Heart right ventricle (tissue), 16 donors: ENCODE results near the gene GNLY. TPM values are rescaled to one million over a fixed set of nuclear protein-coding genes. Genes with fewer than 3 reads are reported as not detected.

ENCODE experiments used
- ATAC-seq, 8 donors: fragments of 200-7000 bp; cut with Tn5 transposase; one replicate each; pipeline ENCODE4 v1.9.1; 2020; ENCODE audit warnings: mild to moderate bottlenecking in 8 of 8, moderate library complexity in 8 of 8, moderate number of reproducible peaks in 1 of 8
- DNase-seq, 2 donors: peaks; one replicate each; pipeline ENCODE4 v3.0.0-alpha.2; 2020
- H3K27ac ChIP-seq, 10 donors: fragments of 200-600 bp; sonication (generic) in 2 of 10; one replicate each; pipeline versions ENCODE4 v1.5.0 to v1.8.0; 2020 to 2022; ENCODE audit warnings: mild to moderate bottlenecking in 3 of 10
- H3K27me3 ChIP-seq, 7 donors: fragments of 200-600 bp; one replicate each; pipeline ENCODE4 v1.8.0; 2021 to 2022; ENCODE audit warnings: mild to moderate bottlenecking in 2 of 7
- H3K36me3 ChIP-seq, 9 donors: fragments of 200-600 bp; sonication (generic) in 1 of 9; one replicate each; pipeline versions ENCODE4 v1.5.0 to v1.8.0; 2020 to 2022; ENCODE audit warnings: mild to moderate bottlenecking in 2 of 9
- H3K4me1 ChIP-seq, 9 donors: fragments of 200-600 bp; sonication (generic) in 1 of 9; one replicate each; pipeline versions ENCODE4 v1.5.0 to v1.8.0; 2020 to 2022; ENCODE audit warnings: mild to moderate bottlenecking in 4 of 9
- H3K4me3 ChIP-seq, 10 donors: fragments of 200-600 bp; sonication (generic) in 2 of 10; one replicate each; pipeline versions ENCODE4 v1.5.0 to v1.8.0; 2020 to 2022; ENCODE audit warnings: mild to moderate bottlenecking in 7 of 10, moderate library complexity in 2 of 10
- H3K9me3 ChIP-seq, 11 donors: fragments of 200-600 bp in 10 of 11; sonication (generic) in 2 of 11; one replicate each; pipeline versions ENCODE4 v1.5.0 to v1.8.0; 2013 to 2022; ENCODE audit warnings: mild to moderate bottlenecking in 2 of 11, control low read depth in 1 of 11, moderate library complexity in 1 of 11
- CTCF ChIP-seq, 9 donors: fragments of 200-600 bp; sonication (generic) in 2 of 9; IDR thresholded peaks; one replicate each; pipeline versions ENCODE4 v1.5.0 to v1.8.0; 2021 to 2022; ENCODE audit warnings: antibody characterized with exemption in 9 of 9, mild to moderate bottlenecking in 5 of 9, moderate library complexity in 1 of 9
- WGBS, 2 donors: extraction: QIAGEN DNeasy Blood & Tissue Kit; methylation state at CpG; one replicate each; pipeline ENCODE4 v1.1.7; 2013; ENCODE audit warnings: inconsistent platforms in 1 of 2; 5-methylcytosine and 5-hydroxymethylcytosine counted together
- intact Hi-C, 10 donors: fragments of 100-400 bp; cut with DNase I; formaldehyde crosslinking; loops; one replicate each; pipeline versions ENCODE4 v1.11.1 to v1.14.2; 2022
- polyA plus RNA-seq, 2 donors: library from polyadenylated mRNA; stranded (reverse); fragments of 200-250 nt; gene quantifications; one replicate each; pipeline ENCODE4 v1.2.3, GENCODE V29; 2013
- total RNA-seq, 10 donors: library from RNA; stranded (reverse); fragmentation: NEBNext Ultra II Directional in 3 of 10; extraction: Animal tissue kit (Norgen Biotek cat#: 25700) in 3 of 10; gene quantifications; one replicate each; pipeline versions ENCODE4 v1.2.1 to v1.2.4, GENCODE V29; 2021 to 2023
- donor health status: Arrhythmogenic right ventricular cardiomyopathy.
- donor health status: ischemic (EF 13 %, LVEDD 7.1; RV severe dilation, severe dysfunction).
- donor health status: healthy with polysubstance abuse.
- donor health status: DM: no; HTN: yes; CAD: no.
- donor health status: DM: no; HTN: no; CAD: no.
- donor health status: ischemic (EF 25% LVEDD 6.9; RV normal size, moderate dysfunction).
- donor health status: ischemic (EF 25% LVEDD 5.7; RV mildly dilated, moderate dysfunction).
- donor health status: healthy.
- donor health status: DM: yes; HTN: yes; CAD: no.
- donor health status: Ischemic cardiomyopathy.
- donor health status: ischemic (EF 35%, LVEDD 5.7; RV mildly dilated, moderate dysfunction).
- donor health status: nonischemic (EF 11% LVEDD 7.7; RV severe dilation, severe dysfunction).
- donor health status: DM: yes; HTN: yes; CAD: no.
- donor health status: PGD.
- donor health status: ischemic (EF 29% LVEDD 5.4; RV normal size, mild dysfunction).
- donor health status: nonischemic (EF 23%, LVEDD 6.1; RV moderate dilation, normal function).

The GNLY gene
- total and polyA plus RNA-seq, 12 donors, result 0.17 to 43.2 (median 1.2) TPM

GRCh38 chr2:85690932-85691331 is 3.2 kb upstream of the GNLY start:
- intact Hi-C loops, result no loop called here
- no peaks in the 10 kb centered on the region for H3K4me1 ChIP-seq
- no peak overlapping the region for H3K4me3 ChIP-seq
- ATAC-seq (no peak), DNase-seq (no peak)
- H3K27ac ChIP-seq, result no peak overlapping the region
- H3K27me3 ChIP-seq, result no peaks in the 10 kb centered on the region
- no peak for TF ChIP-seq CTCF (IDR thresholded peaks at IDR 0.05)
- no peaks in the 10 kb centered on the region for H3K36me3 ChIP-seq
- H3K9me3 ChIP-seq, result no peaks in the 10 kb centered on the region
- 91 to 94% methylated on average over 4 of the region's 4 CpGs for WGBS, 2 donors

DNA sequence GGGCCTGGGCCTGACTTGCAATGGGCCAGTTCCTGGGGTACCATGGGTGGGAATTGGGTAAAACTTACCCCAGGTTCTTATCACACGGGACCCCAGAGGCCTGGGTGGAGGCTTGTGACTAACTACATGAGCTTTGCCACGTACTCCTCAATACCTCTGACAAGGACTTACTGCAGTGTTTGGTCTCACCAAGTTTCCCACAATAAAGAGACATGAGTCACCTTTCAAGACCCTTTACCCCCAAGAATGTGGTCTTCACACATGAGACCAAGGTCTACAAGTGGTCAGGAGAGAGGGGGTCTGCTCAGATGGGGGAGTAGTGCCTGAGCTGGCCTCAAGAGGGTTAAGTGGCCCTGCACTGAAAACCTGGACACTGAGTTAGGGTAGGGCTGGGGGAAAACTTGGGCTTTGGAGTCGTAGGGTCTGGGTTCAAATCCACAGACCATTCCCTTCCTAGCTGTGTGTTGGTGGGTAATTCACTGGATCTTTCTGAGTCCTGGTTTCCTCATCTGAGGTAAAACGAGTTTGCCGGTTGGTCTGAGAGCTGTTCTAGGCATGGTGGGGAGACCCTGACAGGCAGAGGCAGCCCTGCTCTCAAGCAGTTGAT is 2.0 kb upstream of the GNLY start:
- DNase-seq (no peak), ATAC-seq (no peak)
- Histone ChIP-seq H3K27me3 (no peaks in the 10 kb centered on the region), H3K27ac (no peak overlapping the region), H3K4me3 (no peak overlapping the region), H3K36me3 (no peaks in the 10 kb centered on the region), H3K4me1 (no peaks in the 10 kb centered on the region), H3K9me3 (no peaks in the 10 kb centered on the region)
- 88 to 91% methylated on average over 5 of the region's 5 CpGs for WGBS, 2 donors
- no peak for TF ChIP-seq CTCF (IDR thresholded peaks at IDR 0.05)
- intact Hi-C loops, result no loop called here

DNA sequence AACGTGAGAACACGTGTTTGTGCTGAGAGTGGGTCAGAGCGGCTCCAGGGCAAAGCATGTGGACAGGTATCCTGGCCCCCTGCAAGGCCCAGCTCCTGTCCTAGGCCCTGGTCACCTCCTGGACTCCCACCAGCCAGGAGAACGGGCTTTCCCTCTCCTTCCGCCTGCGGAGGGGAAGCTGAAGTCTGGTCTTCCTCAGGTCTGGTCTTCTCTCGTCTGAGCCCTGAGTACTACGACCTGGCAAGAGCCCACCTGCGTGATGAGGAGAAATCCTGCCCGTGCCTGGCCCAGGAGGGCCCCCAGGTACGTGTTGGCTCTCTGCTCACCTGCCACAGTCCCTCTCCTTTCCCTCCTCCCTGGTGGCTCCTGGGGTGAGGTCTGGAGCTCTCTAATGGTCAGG is 963 bp downstream of the GNLY start:
- H3K4me1 ChIP-seq, result peaks cover 0 to 14% (median 0%) of the 10 kb centered on the region in 9 donors
- H3K27ac ChIP-seq, result peak overlapping the region in 1 of 10 donors; percentile 57
- H3K4me3 ChIP-seq, result peak overlapping the region in 1 of 10 donors; percentile 28
- ATAC-seq (no peak), DNase-seq (no peak)
- 90 to 94% methylated on average over 11 of the region's 11 CpGs for WGBS, 2 donors
- no peaks in the 10 kb centered on the region for H3K9me3 ChIP-seq
- no peak for TF ChIP-seq CTCF (IDR thresholded peaks at IDR 0.05)
- intact Hi-C loops, result no loop called here
- H3K36me3 ChIP-seq, result no peaks in the 10 kb centered on the region
- no peaks in the 10 kb centered on the region for H3K27me3 ChIP-seq

DNA sequence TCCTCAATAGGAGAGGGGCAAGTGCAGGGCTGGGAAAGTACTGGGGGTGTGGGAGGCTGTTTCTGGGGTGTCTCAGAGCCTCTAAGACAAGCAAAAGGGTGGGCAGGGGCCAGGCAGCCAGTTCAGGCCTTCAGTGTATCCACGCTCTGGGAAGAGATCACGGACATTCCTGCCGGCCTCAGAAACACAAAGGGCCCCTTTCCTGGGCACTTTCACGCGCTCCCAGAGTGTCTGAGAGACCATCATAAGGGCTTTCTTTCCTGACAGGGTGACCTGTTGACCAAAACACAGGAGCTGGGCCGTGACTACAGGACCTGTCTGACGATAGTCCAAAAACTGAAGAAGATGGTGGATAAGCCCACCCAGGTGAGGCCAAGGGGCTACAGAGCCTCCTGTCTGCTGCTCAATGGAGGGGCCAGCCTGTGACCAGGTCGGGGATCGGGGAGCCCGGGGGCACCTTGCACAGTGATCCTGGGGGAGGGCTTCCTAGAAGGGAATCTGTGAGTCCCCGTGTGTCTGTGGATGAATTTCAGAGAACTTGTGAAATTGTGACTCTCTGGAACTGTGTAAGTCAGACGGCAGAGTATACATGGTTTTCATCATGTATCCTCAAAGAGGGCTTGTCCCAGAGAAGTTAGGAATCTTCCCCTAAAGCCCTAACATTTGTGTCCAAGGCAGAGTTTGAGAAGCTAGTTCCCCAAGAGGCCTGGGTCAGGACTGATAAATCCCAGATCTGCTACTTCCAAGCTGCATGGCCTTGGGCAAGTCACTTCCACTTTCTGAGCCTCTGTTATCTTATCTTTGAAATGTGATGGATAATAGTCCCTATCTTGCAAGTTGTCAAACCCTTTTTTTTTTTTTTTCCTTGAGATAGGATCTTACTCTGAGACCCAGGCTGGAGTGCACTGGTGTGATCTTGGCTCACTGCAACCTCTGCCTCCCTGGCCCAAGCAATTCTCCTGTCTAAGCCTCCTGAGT is 1.8 kb downstream of the GNLY start:
- DNase-seq (no peak), ATAC-seq (no peak)
- Histone ChIP-seq H3K9me3 (no peaks in the 10 kb centered on the region), H3K27me3 (no peaks in the 10 kb centered on the region), H3K4me3 (peak overlapping the region in 1 of 10 donors; percentile 28), H3K27ac (peak overlapping the region in 1 of 10 donors; percentile 57), H3K4me1 (peaks cover 0 to 14% (median 0%) of the 10 kb centered on the region in 9 donors), H3K36me3 (no peaks in the 10 kb centered on the region)
- TF ChIP-seq CTCF (IDR thresholded peaks at IDR 0.05), result no peak
- WGBS, 2 donors, result 92% methylated on average over 12 of the region's 12 CpGs
- intact Hi-C loops, result no loop called here
